CD14-positive monocyte (primary cell): ENCODE results near the gene CNKSR2. TPM values are rescaled to one million over a fixed set of nuclear protein-coding genes. Genes with fewer than 3 reads are reported as not detected.

Source experiments
- DNase-seq, 3 donors: peaks; one replicate each; pipeline ENCODE4 v3.0.0-alpha.2; 2011 to 2022
- H2AFZ ChIP-seq: 2 replicates; pipeline ENCODE4 v1.6.0; 2012; ENCODE audit warnings: mild to moderate bottlenecking, low read depth, low read length, inconsistent platforms; ENCODE audit not compliant: insufficient read depth, poor library complexity, severe bottlenecking
- H3K27ac ChIP-seq, 2 donors: 1 replicate in 1 of 2; 2 replicates in 1 of 2; pipeline ENCODE4 v1.5.1; 2012 to 2013; ENCODE audit warnings: low read length in 2 of 2, control low read depth in 1 of 2, inconsistent platforms in 1 of 2, low read depth in 1 of 2, mild to moderate bottlenecking in 1 of 2
- H3K27me3 ChIP-seq, 2 donors: one replicate each; pipeline versions ENCODE4 v1.6.0 to v1.6.1; 2011 to 2013; ENCODE audit warnings: low read length in 2 of 2; ENCODE audit not compliant: control insufficient read depth in 2 of 2, insufficient read depth in 2 of 2
- H3K36me3 ChIP-seq, 2 donors: replicated peaks in 1 of 2; 1 replicate in 1 of 2; 2 replicates in 1 of 2; pipeline versions ENCODE4 v1.5.1 to v1.6.1; 2012 to 2013; ENCODE audit warnings: low read length in 2 of 2, control low read depth in 1 of 2, inconsistent platforms in 1 of 2, mild to moderate bottlenecking in 1 of 2; ENCODE audit not compliant: insufficient read depth in 2 of 2, control insufficient read depth in 1 of 2
- H3K4me1 ChIP-seq, 2 donors: 1 replicate in 1 of 2; 2 replicates in 1 of 2; pipeline versions ENCODE4 v1.5.1 to v1.6.1; 2012 to 2013; ENCODE audit warnings: low read length in 2 of 2, control low read depth in 1 of 2, inconsistent platforms in 1 of 2, mild to moderate bottlenecking in 1 of 2, moderate library complexity in 1 of 2; ENCODE audit not compliant: insufficient read depth in 2 of 2, control insufficient read depth in 1 of 2
- H3K4me2 ChIP-seq: replicated peaks from 2 replicates; pipeline ENCODE3; 2012; ENCODE audit warnings: low read length, moderate library complexity, mild to moderate bottlenecking; ENCODE audit not compliant: poor library complexity, severe bottlenecking; ENCODE audit errors: extremely low read depth
- H3K4me3 ChIP-seq, 3 experiments: fragments of 200-600 bp in 1 of 3; sonication (generic) in 1 of 3; replicated peaks in 1 of 3; 1 replicate in 2 of 3; 2 replicates in 1 of 3; pipeline ENCODE4 v1.5.1; 2011 to 2013; ENCODE audit warnings: low read length in 3 of 3, mild to moderate bottlenecking in 3 of 3, control low read depth in 2 of 3, low read depth in 2 of 3, inconsistent platforms in 1 of 3, moderate library complexity in 1 of 3
- H3K79me2 ChIP-seq: 2 replicates; pipeline ENCODE4 v1.6.0; 2012; ENCODE audit warnings: mild to moderate bottlenecking, control low read depth, inconsistent platforms, low read length, moderate library complexity; ENCODE audit not compliant: insufficient read depth
- H3K9ac ChIP-seq: 2 replicates; pipeline ENCODE4 v1.6.0; 2017; ENCODE audit warnings: low read length, mild to moderate bottlenecking; ENCODE audit not compliant: insufficient read depth, poor library complexity, severe bottlenecking
- H3K9me3 ChIP-seq, 2 donors: replicated peaks in 1 of 2; 1 replicate in 1 of 2; 2 replicates in 1 of 2; pipeline versions ENCODE4 v1.5.1 to v1.6.1; 2012 to 2013; ENCODE audit warnings: low read length in 2 of 2, control low read depth in 1 of 2; ENCODE audit not compliant: control insufficient read depth in 1 of 2, insufficient read depth in 1 of 2
- H4K20me1 ChIP-seq: 2 replicates; pipeline ENCODE4 v1.6.0; 2012; ENCODE audit warnings: mild to moderate bottlenecking, low read length, control low read depth, moderate library complexity; ENCODE audit not compliant: insufficient read depth
- H3K27ac Mint-ChIP-seq, 7 donors: one replicate each; pipeline ENCODE4 v1.8.0; 2020; ENCODE audit warnings: mild to moderate bottlenecking in 7 of 7, mixed read lengths in 7 of 7, moderate library complexity in 6 of 7, inconsistent platforms in 2 of 7
- H3K27me3 Mint-ChIP-seq, 3 donors: one replicate each; pipeline ENCODE4 v1.8.0; 2021 to 2022; ENCODE audit warnings: low read depth in 3 of 3, mild to moderate bottlenecking in 3 of 3, mixed read lengths in 3 of 3, moderate library complexity in 3 of 3, inconsistent platforms in 1 of 3
- H3K36me3 Mint-ChIP-seq, 2 donors: one replicate each; pipeline ENCODE4 v1.8.0; 2020; ENCODE audit warnings: mixed read lengths in 2 of 2, inconsistent platforms in 1 of 2, mild to moderate bottlenecking in 1 of 2
- H3K4me1 Mint-ChIP-seq: one replicate; pipeline ENCODE4 v1.8.0; 2020; ENCODE audit warnings: mild to moderate bottlenecking, mixed read lengths
- H3K4me3 Mint-ChIP-seq, 2 donors: one replicate each; pipeline ENCODE4 v1.8.0; 2020; ENCODE audit warnings: mild to moderate bottlenecking in 2 of 2, mixed read lengths in 2 of 2, moderate library complexity in 1 of 2
- H3K9me3 Mint-ChIP-seq, 7 donors: one replicate each; pipeline ENCODE4 v1.8.0; 2020 to 2022; ENCODE audit warnings: mixed read lengths in 7 of 7, mild to moderate bottlenecking in 6 of 7, moderate library complexity in 6 of 7, inconsistent platforms in 2 of 7
- CTCF ChIP-seq: fragments of 200-600 bp; IDR thresholded peaks from one replicate; pipeline ENCODE4 v1.8.0; 2022; ENCODE audit warnings: antibody characterized with exemption, mild to moderate bottlenecking
- WGBS: methylation state at CpG from one replicate; pipeline ENCODE4 v1.1.5; 2013; ENCODE audit warnings: missing lambda C conversion rate; ENCODE audit not compliant: insufficient coverage; 5-methylcytosine and 5-hydroxymethylcytosine counted together
- intact Hi-C, 2 donors: fragments of 100-400 bp; cut with micrococcal nuclease; formaldehyde crosslinking; loops; one replicate each; pipeline versions ENCODE4 v1.15.0 to v1.15.1; 2023
- polyA plus RNA-seq, 3 donors: library from polyadenylated mRNA; depleted of rRNA in 1 of 3; unstranded in 2 of 3; stranded (reverse) in 1 of 3; fragments of 300-500 nt in 2 of 3; fragments of >200 nt in 1 of 3; fragmentation: Illumina TruSeq in 2 of 3; gene quantifications; 1 replicate in 2 of 3; 2 replicates in 1 of 3; pipeline ENCODE4 v1.2.3, GENCODE V29; 2012 to 2021

Gene CNKSR2
- polyA plus RNA-seq, 3 donors, result 0.12 TPM; not detected in 2

GRCh38 chrX:21408307-21408706, 34.1 kb downstream of the CNKSR2 start:
- no peak overlapping the region for H2AFZ ChIP-seq
- H3K36me3 ChIP-seq, result no peaks in the 10 kb centered on the region
- no CpG with 5 or more reads among the region's 2 CpGs for WGBS
- no peaks in the 10 kb centered on the region for H4K20me1 ChIP-seq
- no peaks in the 10 kb centered on the region for H3K79me2 ChIP-seq
- no peaks in the 10 kb centered on the region for H3K36me3 Mint-ChIP-seq
- H3K4me1 Mint-ChIP-seq, result no peaks in the 10 kb centered on the region
- no peak overlapping the region for H3K9ac ChIP-seq
- no peaks in the 10 kb centered on the region for H3K4me1 ChIP-seq
- no peak for TF ChIP-seq CTCF
- H3K4me2 ChIP-seq, result no peak overlapping the region
- no peak overlapping the region for H3K27ac Mint-ChIP-seq
- no peaks in the 10 kb centered on the region for H3K9me3 Mint-ChIP-seq
- H3K4me3 ChIP-seq, result no peak overlapping the region
- no peak overlapping the region for H3K4me3 Mint-ChIP-seq
- no peaks in the 10 kb centered on the region for H3K27me3 Mint-ChIP-seq
- DNase-seq, result no peak
- no peaks in the 10 kb centered on the region for H3K27me3 ChIP-seq
- intact Hi-C loops, result no loop called here
- H3K9me3 ChIP-seq, result no peaks in the 10 kb centered on the region
- H3K27ac ChIP-seq, result no peak overlapping the region

GRCh38 chrX:21408788-21409187, 34.6 kb downstream of the CNKSR2 start:
- Histone ChIP-seq H3K27ac (no peak overlapping the region), H3K4me3 (no peak overlapping the region), H3K79me2 (no peaks in the 10 kb centered on the region), H3K9me3 (no peaks in the 10 kb centered on the region), H3K4me2 (no peak overlapping the region), H4K20me1 (no peaks in the 10 kb centered on the region), H3K4me1 (no peaks in the 10 kb centered on the region), H3K36me3 (no peaks in the 10 kb centered on the region), H3K27me3 (no peaks in the 10 kb centered on the region), H2AFZ (no peak overlapping the region), H3K9ac (no peak overlapping the region)
- no peaks in the 10 kb centered on the region for H3K27me3 Mint-ChIP-seq
- H3K4me3 Mint-ChIP-seq, result no peak overlapping the region
- no peak for TF ChIP-seq CTCF
- no CpG with 5 or more reads among the region's 1 CpG for WGBS
- peaks cover 0 to 2% (median 0%) of the 10 kb centered on the region in 7 donors for H3K9me3 Mint-ChIP-seq
- DNase-seq, result no peak
- H3K36me3 Mint-ChIP-seq, result no peaks in the 10 kb centered on the region
- H3K27ac Mint-ChIP-seq, result no peak overlapping the region
- intact Hi-C loops, result no loop called here
- no peaks in the 10 kb centered on the region for H3K4me1 Mint-ChIP-seq
